PFSK-1 (cell line): ENCODE results near the gene ITCH.

Experiments
- FOXP2 ChIP-seq: optimal IDR thresholded peaks from 2 replicates; pipeline ENCODE3; 2011; ENCODE audit warnings: borderline replicate concordance, control low read depth, inconsistent platforms; ENCODE audit not compliant: insufficient read depth; ENCODE audit errors: extremely low read length, extremely low read depth
- POLR2AphosphoS5 ChIP-seq: IDR thresholded peaks from 2 replicates; pipeline ENCODE4 v1.6.1; 2012; ENCODE audit warnings: low read depth, mild to moderate bottlenecking, control low read depth, low read length, moderate library complexity
- SIN3A ChIP-seq: IDR thresholded peaks from 2 replicates; pipeline ENCODE4 v1.6.1; 2012; ENCODE audit warnings: mild to moderate bottlenecking, low read length, moderate library complexity, borderline replicate concordance; ENCODE audit not compliant: insufficient read depth
- TAF1 ChIP-seq: IDR thresholded peaks from 2 replicates; pipeline ENCODE4 v1.6.1; 2012; ENCODE audit warnings: low read length, control low read depth, borderline replicate concordance; ENCODE audit not compliant: insufficient read depth
- TF ChIP-seq, protein P1 (sequence below), 2 experiments: IDR thresholded peaks; 2 replicates each; pipeline versions ENCODE4 v1.6.1 to v1.8.0; 2011 to 2012; ENCODE audit warnings: low read depth in 2 of 2, low read length in 2 of 2, control low read depth in 1 of 2, inconsistent platforms in 1 of 2, mild to moderate bottlenecking in 1 of 2, moderate library complexity in 1 of 2; ENCODE audit not compliant: insufficient read depth in 1 of 2

ITCH gene

DNA sequence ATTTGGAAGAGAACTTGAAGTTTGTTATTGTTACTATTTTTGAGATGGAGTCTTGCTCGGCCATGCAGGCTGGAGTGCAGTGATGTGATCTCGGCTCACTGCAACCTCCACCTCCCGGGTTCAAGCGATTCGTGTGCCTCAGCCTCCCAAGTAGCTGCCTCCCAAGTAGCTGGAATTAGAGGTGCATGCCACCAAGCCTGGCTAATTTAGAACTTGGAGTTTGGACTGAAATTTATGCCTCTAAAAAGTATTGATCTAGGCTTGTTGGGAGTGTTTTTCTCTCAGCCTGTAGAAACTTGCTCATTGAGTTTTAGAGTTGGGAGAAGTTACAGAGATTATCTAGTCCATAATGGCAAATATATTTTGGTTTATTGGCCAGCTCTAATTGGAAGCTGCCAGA is 4.1 kb downstream of the ITCH start:
- TF ChIP-seq FOXP2 = no peak
- no peak for TF ChIP-seq SIN3A
- no peak for TF ChIP-seq POLR2AphosphoS5
- TF ChIP-seq, protein P1, sequence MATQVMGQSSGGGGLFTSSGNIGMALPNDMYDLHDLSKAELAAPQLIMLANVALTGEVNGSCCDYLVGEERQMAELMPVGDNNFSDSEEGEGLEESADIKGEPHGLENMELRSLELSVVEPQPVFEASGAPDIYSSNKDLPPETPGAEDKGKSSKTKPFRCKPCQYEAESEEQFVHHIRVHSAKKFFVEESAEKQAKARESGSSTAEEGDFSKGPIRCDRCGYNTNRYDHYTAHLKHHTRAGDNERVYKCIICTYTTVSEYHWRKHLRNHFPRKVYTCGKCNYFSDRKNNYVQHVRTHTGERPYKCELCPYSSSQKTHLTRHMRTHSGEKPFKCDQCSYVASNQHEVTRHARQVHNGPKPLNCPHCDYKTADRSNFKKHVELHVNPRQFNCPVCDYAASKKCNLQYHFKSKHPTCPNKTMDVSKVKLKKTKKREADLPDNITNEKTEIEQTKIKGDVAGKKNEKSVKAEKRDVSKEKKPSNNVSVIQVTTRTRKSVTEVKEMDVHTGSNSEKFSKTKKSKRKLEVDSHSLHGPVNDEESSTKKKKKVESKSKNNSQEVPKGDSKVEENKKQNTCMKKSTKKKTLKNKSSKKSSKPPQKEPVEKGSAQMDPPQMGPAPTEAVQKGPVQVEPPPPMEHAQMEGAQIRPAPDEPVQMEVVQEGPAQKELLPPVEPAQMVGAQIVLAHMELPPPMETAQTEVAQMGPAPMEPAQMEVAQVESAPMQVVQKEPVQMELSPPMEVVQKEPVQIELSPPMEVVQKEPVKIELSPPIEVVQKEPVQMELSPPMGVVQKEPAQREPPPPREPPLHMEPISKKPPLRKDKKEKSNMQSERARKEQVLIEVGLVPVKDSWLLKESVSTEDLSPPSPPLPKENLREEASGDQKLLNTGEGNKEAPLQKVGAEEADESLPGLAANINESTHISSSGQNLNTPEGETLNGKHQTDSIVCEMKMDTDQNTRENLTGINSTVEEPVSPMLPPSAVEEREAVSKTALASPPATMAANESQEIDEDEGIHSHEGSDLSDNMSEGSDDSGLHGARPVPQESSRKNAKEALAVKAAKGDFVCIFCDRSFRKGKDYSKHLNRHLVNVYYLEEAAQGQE (IDR thresholded peaks at IDR 0.05; ENCODE audit: insufficient read depth in 1 of 2, low read depth in 2 of 2, low read length in 2 of 2) = no peak
- TF ChIP-seq TAF1 = no peak

DNA sequence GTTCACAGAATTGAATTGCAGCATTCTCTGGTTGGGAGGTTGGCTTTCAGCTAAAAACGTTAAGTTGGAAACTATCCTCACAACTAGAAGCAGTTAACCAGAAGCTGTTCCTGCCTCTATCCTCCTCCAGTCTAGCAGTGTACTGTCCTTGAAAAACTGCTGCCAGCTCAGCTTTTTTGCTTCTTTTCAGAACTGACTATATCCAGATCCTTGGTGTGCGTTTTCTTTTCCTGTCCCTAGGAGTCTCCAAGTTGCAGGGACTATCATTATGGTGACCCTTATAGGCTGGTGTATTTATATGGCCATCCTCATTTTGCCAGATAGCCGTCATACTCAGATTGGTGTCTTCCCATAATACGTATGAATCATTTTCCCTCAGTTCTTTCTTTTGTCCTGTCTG is 5.5 kb downstream of the ITCH start:
- TF ChIP-seq POLR2AphosphoS5 (no peak), FOXP2 (no peak), SIN3A (no peak), TAF1 (no peak)
- TF ChIP-seq, protein P1 (IDR thresholded peaks at IDR 0.05; ENCODE audit: insufficient read depth in 1 of 2, low read depth in 2 of 2, low read length in 2 of 2) = no peak

DNA sequence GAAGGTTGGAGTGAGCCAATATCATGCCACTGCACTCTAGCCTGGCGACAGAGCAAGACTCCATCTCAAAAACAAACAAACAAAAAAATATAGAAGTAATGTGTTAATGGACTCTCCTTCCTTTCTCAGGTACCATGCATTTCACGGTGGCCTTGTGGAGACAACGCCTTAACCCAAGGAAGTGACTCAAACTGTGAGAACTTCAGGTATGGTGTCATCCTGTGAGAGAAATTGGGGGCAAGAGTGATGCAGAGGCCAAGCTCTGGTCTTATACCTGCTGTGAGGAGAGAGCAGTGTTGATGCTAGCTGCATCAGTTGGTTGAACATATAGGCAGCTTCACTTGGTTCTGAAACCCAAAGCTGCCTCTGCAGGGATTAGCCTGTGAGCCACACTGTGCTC is 6.2 kb downstream of the ITCH start:
- TF ChIP-seq, protein P1 (IDR thresholded peaks at IDR 0.05; ENCODE audit: insufficient read depth in 1 of 2, low read depth in 2 of 2, low read length in 2 of 2) = no peak
- TF ChIP-seq POLR2AphosphoS5 (no peak), FOXP2 (no peak), SIN3A (no peak), TAF1 (no peak)

DNA sequence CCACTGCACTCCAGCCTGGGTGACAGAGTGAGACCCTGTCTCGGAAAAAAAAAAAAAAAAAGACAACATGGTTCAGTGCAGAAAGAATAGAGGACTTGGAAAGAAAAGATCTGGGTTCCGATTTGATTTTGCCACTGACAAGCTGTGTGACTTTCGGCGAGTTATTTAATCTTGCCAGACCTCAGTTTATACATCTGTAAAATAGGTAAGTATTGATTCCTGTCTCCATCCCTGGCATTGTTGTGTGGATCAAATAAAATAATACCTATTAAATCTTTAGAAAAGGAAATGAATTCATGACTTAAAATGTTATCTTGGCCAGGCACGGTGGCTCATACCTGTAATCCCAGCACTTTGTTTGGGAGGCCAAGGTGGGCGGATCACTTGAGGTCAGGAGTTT is 7.0 kb downstream of the ITCH start:
- no peak for TF ChIP-seq FOXP2
- no peak for TF ChIP-seq SIN3A
- no peak for TF ChIP-seq TAF1
- no peak for TF ChIP-seq POLR2AphosphoS5
- TF ChIP-seq, protein P1 (IDR thresholded peaks at IDR 0.05; ENCODE audit: insufficient read depth in 1 of 2, low read depth in 2 of 2, low read length in 2 of 2) = no peak

DNA sequence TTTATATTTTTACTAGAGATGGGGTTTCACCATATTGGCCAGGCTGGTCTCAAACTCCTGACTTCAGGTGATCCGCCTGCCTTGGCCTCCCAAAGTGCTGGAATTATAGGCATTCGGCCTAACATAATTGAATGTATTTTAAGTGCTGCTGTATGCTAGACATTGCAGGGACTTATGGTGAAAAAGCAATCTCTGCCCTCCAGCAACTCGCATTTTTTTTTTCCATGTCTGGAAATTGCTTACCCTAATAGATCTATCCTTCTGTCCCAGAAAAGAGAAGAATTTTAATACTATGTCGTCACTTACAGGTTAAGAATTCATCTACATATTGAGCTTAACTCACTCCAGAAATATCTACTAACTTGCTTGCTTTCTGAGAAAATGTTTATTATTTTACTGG is 10.4 kb downstream of the ITCH start:
- TF ChIP-seq POLR2AphosphoS5 (no peak), TAF1 (no peak), SIN3A (no peak), FOXP2 (no peak)
- TF ChIP-seq, protein P1 (IDR thresholded peaks at IDR 0.05; ENCODE audit: insufficient read depth in 1 of 2, low read depth in 2 of 2, low read length in 2 of 2) = no peak
